Gastrocnemius medialis (tissue), 4 donors: Measurements from ENCODE around the gene SMYD3. TPM values are rescaled to one million over a fixed set of nuclear protein-coding genes. Genes with fewer than 3 reads are reported as not detected.

Source experiments
- ATAC-seq, 2 donors: fragments of 150-250 bp; one replicate each; pipeline ENCODE4 v1.9.1; 2016
- DNase-seq, 2 donors: peaks; one replicate each; pipeline ENCODE4 v3.0.0-alpha.2; 2019
- H3K27ac ChIP-seq, 4 donors: fragments of 200-600 bp; sonication (generic); 1 replicate in 1 of 4; 2 replicates in 3 of 4; pipeline ENCODE4 v1.5.1; 2016 to 2018; ENCODE audit warnings: mild to moderate bottlenecking in 2 of 4, moderate library complexity in 1 of 4
- H3K27me3 ChIP-seq, 3 donors: fragments of 200-600 bp; sonication (generic) in 2 of 3; 1 replicate in 1 of 3; 2 replicates in 2 of 3; pipeline versions ENCODE4 v1.5.1 to v1.6.0; 2016 to 2019; ENCODE audit warnings: mild to moderate bottlenecking in 1 of 3, moderate library complexity in 1 of 3
- H3K36me3 ChIP-seq, 2 donors: fragments of 200-600 bp; sonication (generic) in 1 of 2; one replicate each; pipeline ENCODE4 v1.5.1; 2017 to 2018
- H3K4me1 ChIP-seq, 2 donors: fragments of 200-600 bp; sonication (generic) in 1 of 2; one replicate each; pipeline ENCODE4 v1.5.1; 2016 to 2017; ENCODE audit warnings: mild to moderate bottlenecking in 2 of 2
- H3K4me3 ChIP-seq, 4 donors: fragments of 200-600 bp; sonication (generic) in 3 of 4; 1 replicate in 1 of 4; 2 replicates in 3 of 4; pipeline ENCODE4 v1.5.1; 2016 to 2019; ENCODE audit warnings: mild to moderate bottlenecking in 2 of 4
- H3K9me3 ChIP-seq, 3 donors: fragments of 200-600 bp; sonication (generic) in 2 of 3; 1 replicate in 1 of 3; 2 replicates in 2 of 3; pipeline ENCODE4 v1.5.1; 2016 to 2019
- CTCF ChIP-seq, 5 experiments: fragments of 450-650 bp in 3 of 5; fragments of 200-600 bp in 2 of 5; sonication (generic) in 2 of 5; IDR thresholded peaks in 4 of 5; conservative IDR thresholded peaks in 1 of 5; 1 replicate in 4 of 5; 2 replicates in 1 of 5; pipeline ENCODE4 v1.5.1; 2016 to 2019; ENCODE audit warnings: antibody characterized with exemption in 5 of 5, mild to moderate bottlenecking in 3 of 5, moderate library complexity in 3 of 5
- POLR2A ChIP-seq, 2 donors: fragments of 450-650 bp; IDR thresholded peaks; one replicate each; pipeline ENCODE4 v1.6.1; 2017; ENCODE audit warnings: antibody characterized with exemption in 2 of 2, mild to moderate bottlenecking in 2 of 2, moderate library complexity in 2 of 2
- in situ Hi-C, 4 donors: fragments of 200-750 bp; cut with MboI; loops; one replicate each; pipeline versions ENCODE4 v1.15.0 to v1.8.0; 2017; ENCODE audit warnings: low sequenced_read_pairs in 4 of 4
- intact Hi-C: fragments of 100-400 bp; cut with DNase I; formaldehyde crosslinking; loops from one replicate; pipeline ENCODE4 v1.15.1; 2023; ENCODE audit warnings: low total_unique reads
- total RNA-seq, 4 donors: library from RNA; depleted of rRNA; stranded (reverse); fragments of >200 nt; gene quantifications; one replicate each; pipeline versions ENCODE4 v1.1.0 to v1.2.3, GENCODE V29; 2016

SMYD3 gene
- total RNA-seq, 4 donors from 2014 or later, result 4.4 to 10.3 (median 6.3) TPM

GRCh38 chr1:246106342-246106763 lies 400.7 kb downstream of the SMYD3 start:
- H3K4me1 ChIP-seq, result no peaks in the 10 kb centered on the region
- DNase-seq (no peak), ATAC-seq (no peak)
- H3K4me3 ChIP-seq, result no peak overlapping the region
- H3K9me3 ChIP-seq, result no peaks in the 10 kb centered on the region
- no peaks in the 10 kb centered on the region for H3K36me3 ChIP-seq
- H3K27ac ChIP-seq, result no peak overlapping the region
- no peaks in the 10 kb centered on the region for H3K27me3 ChIP-seq
- in situ Hi-C loops (no loop called here), intact Hi-C loops (no loop called here)
- TF ChIP-seq POLR2A (IDR thresholded peaks at IDR 0.05), result no peak
- no peak for TF ChIP-seq CTCF (IDR thresholded peaks at IDR 0.05 in 4 of 5, conservative IDR thresholded peaks at IDR 0.05 in 1 of 5)

GRCh38 chr1:246104927-246105326 lies 402.2 kb downstream of the SMYD3 start:
- Histone ChIP-seq H3K27ac (no peak overlapping the region), H3K4me1 (no peaks in the 10 kb centered on the region), H3K9me3 (no peaks in the 10 kb centered on the region), H3K4me3 (no peak overlapping the region), H3K36me3 (no peaks in the 10 kb centered on the region), H3K27me3 (no peaks in the 10 kb centered on the region)
- in situ Hi-C loops (no loop called here), intact Hi-C loops (no loop called here)
- ATAC-seq, result no peak
- no peak for DNase-seq
- TF ChIP-seq POLR2A (IDR thresholded peaks at IDR 0.05), result no peak

DNA sequence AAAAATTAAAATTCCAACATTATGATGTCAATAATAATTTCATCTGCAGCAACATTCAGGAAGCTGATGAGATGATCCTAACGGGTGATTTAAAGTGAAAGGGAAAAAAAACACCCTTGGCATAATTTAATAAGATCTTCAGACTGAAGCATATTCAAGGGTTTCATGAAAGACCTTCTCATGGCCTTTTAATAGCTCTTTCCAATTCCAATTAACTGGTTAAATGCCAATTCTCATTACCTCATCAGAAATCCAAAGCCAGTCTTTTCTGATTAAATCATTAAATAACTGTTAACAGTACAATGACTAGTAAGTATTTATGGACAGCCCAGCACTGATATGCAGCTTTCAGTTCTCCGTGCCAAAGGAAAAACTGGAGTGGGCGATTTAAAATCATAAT lies 407.5 kb downstream of the SMYD3 start:
- no peak overlapping the region for H3K4me3 ChIP-seq
- H3K4me1 ChIP-seq, result no peaks in the 10 kb centered on the region
- in situ Hi-C loops (no loop called here), intact Hi-C loops (no loop called here)
- no peak overlapping the region for H3K27ac ChIP-seq
- H3K9me3 ChIP-seq, result no peaks in the 10 kb centered on the region
- H3K27me3 ChIP-seq, result no peaks in the 10 kb centered on the region
- TF ChIP-seq CTCF (IDR thresholded peaks at IDR 0.05 in 4 of 5, conservative IDR thresholded peaks at IDR 0.05 in 1 of 5) (no peak), POLR2A (IDR thresholded peaks at IDR 0.05) (no peak)
- ATAC-seq (no peak), DNase-seq (no peak)
- no peaks in the 10 kb centered on the region for H3K36me3 ChIP-seq

DNA sequence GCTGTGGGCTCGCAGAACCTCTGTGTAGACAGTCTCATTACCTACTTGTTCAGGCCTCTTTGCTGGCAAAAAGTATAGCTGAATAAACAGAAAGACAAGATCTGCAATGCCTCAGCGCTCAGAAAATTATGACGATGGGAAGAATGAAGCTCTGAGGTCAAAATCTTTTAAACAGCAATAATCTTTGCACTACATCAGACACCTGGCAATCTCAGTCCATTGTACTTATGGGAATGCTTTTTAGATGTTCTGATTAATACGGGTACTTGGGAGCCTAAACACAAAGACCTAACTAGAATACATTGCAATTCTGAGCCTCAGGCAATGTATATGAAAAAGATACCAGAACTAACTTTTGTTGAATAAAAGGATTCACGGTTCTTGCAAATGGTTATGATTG lies 410.7 kb downstream of the SMYD3 start:
- intact Hi-C loops (no loop called here), in situ Hi-C loops (no loop called here)
- Histone ChIP-seq H3K4me1 (peaks cover 0 to 5% of the 10 kb centered on the region in 2 donors), H3K27ac (no peak overlapping the region), H3K27me3 (no peaks in the 10 kb centered on the region), H3K36me3 (no peaks in the 10 kb centered on the region), H3K4me3 (no peak overlapping the region), H3K9me3 (no peaks in the 10 kb centered on the region)
- TF ChIP-seq CTCF (IDR thresholded peaks at IDR 0.05 in 4 of 5, conservative IDR thresholded peaks at IDR 0.05 in 1 of 5) (no peak), POLR2A (IDR thresholded peaks at IDR 0.05) (no peak)
- no peak for ATAC-seq
- DNase-seq, result no peak

- Histone ChIP-seq H3K4me1 (peaks cover 0 to 5% of the 10 kb centered on the region in 2 donors), H3K36me3 (no peaks in the 10 kb centered on the region), H3K9me3 (no peaks in the 10 kb centered on the region), H3K27ac (no peak overlapping the region), H3K4me3 (no peak overlapping the region), H3K27me3 (no peaks in the 10 kb centered on the region)
- intact Hi-C loops, result no loop called here
- TF ChIP-seq POLR2A (IDR thresholded peaks at IDR 0.05), result no peak
- TF ChIP-seq CTCF (IDR thresholded peaks at IDR 0.05 in 4 of 5, conservative IDR thresholded peaks at IDR 0.05 in 1 of 5), result no peak
- ATAC-seq (no peak), DNase-seq (no peak)
- in situ Hi-C loops, result no loop called here
Observed at GRCh38 chr1:246095443-246095842, 411.6 kb downstream of the SMYD3 start.
